ENCODE measurements around the gene AK9. TPM values are rescaled to one million over a fixed set of nuclear protein-coding genes. Genes with fewer than 3 reads are reported as not detected.

The AK9 gene
- polyA plus RNA-seq, 1 donor from 2014 or later, result 27.7 TPM

DNA sequence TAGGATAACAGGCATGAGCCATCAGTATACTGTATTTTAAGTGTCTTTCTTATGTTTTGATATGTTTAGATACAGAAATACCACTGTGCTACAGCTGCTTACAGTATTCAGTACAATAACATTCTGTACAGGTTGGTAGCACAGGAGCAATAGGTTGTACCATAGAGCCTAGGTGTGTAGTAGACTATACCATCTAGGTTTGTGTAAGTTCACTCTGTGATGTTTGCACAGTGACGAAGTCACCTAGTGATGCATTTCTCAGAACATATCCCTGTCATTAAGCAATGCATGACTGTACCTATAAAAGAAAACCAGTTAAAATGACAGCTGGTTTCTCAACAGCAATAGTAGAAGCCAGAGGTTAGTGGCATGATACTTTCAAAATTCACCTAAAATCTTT, 204.9 kb downstream of the AK9 start:
- no peaks in the 10 kb centered on the region for H3K9me2 ChIP-seq (ENCODE audit: insufficient read depth, low read length)
- no peak overlapping the region for H3K4me3 ChIP-seq (ENCODE audit: low read length)
- no peak overlapping the region for H3K27ac ChIP-seq (ENCODE audit: low read length)
- no peak overlapping the region for H3K4me2 ChIP-seq (ENCODE audit: low read length)
- no peaks in the 10 kb centered on the region for H3F3A ChIP-seq (ENCODE audit: insufficient read depth, low read length, poor library complexity, severe bottlenecking)
- no peak overlapping the region for H3K9ac ChIP-seq (ENCODE audit: low read length)
- H4K20me1 ChIP-seq (ENCODE audit: insufficient read depth), result no peaks in the 10 kb centered on the region
- H3K79me2 ChIP-seq (replicated peaks; ENCODE audit: insufficient read depth, low read length), result no peaks in the 10 kb centered on the region
- no peaks in the 10 kb centered on the region for H3K27me3 ChIP-seq (ENCODE audit: insufficient read depth, low read depth, low read length)
- H2AFZ ChIP-seq (ENCODE audit: low read depth, low read length), result no peak overlapping the region
- no peaks in the 10 kb centered on the region for H3K9me3 ChIP-seq (ENCODE audit: low read length)
- TF ChIP-seq EZH2 (IDR thresholded peaks at IDR 0.05; ENCODE audit: borderline replicate concordance, insufficient read depth, low read length, poor library complexity, severe bottlenecking) (no peak), EP300 (conservative IDR thresholded peaks at IDR 0.05; ENCODE audit: poor library complexity, severe bottlenecking) (no peak), RAD21 (conservative IDR thresholded peaks at IDR 0.05) (no peak), POLR2AphosphoS5 (IDR thresholded peaks at IDR 0.05) (no peak), TAF1 (IDR thresholded peaks at IDR 0.05; ENCODE audit: low read depth) (no peak), MXI1 (conservative IDR thresholded peaks at IDR 0.05; ENCODE audit: poor library complexity, severe bottlenecking) (no peak), SMC3 (conservative IDR thresholded peaks at IDR 0.05; ENCODE audit: poor library complexity) (no peak), REST (IDR thresholded peaks at IDR 0.05; ENCODE audit: borderline replicate concordance) (no peak)
- TF ChIP-seq, protein P1, sequence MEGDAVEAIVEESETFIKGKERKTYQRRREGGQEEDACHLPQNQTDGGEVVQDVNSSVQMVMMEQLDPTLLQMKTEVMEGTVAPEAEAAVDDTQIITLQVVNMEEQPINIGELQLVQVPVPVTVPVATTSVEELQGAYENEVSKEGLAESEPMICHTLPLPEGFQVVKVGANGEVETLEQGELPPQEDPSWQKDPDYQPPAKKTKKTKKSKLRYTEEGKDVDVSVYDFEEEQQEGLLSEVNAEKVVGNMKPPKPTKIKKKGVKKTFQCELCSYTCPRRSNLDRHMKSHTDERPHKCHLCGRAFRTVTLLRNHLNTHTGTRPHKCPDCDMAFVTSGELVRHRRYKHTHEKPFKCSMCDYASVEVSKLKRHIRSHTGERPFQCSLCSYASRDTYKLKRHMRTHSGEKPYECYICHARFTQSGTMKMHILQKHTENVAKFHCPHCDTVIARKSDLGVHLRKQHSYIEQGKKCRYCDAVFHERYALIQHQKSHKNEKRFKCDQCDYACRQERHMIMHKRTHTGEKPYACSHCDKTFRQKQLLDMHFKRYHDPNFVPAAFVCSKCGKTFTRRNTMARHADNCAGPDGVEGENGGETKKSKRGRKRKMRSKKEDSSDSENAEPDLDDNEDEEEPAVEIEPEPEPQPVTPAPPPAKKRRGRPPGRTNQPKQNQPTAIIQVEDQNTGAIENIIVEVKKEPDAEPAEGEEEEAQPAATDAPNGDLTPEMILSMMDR (IDR thresholded peaks at IDR 0.05; ENCODE audit: poor library complexity, severe bottlenecking), result no peak
- no peaks in the 10 kb centered on the region for H3K36me3 ChIP-seq (ENCODE audit: insufficient read depth, low read length)

- no peak for TF ChIP-seq TAF1 (IDR thresholded peaks at IDR 0.05; ENCODE audit: low read depth)
- no peak for TF ChIP-seq SMC3 (conservative IDR thresholded peaks at IDR 0.05; ENCODE audit: poor library complexity)
- TF ChIP-seq, protein P1 (IDR thresholded peaks at IDR 0.05; ENCODE audit: poor library complexity, severe bottlenecking), result no peak
- no peak for TF ChIP-seq POLR2AphosphoS5 (IDR thresholded peaks at IDR 0.05)
- TF ChIP-seq EP300 (conservative IDR thresholded peaks at IDR 0.05; ENCODE audit: poor library complexity, severe bottlenecking), result no peak
- TF ChIP-seq RAD21 (conservative IDR thresholded peaks at IDR 0.05), result no peak
- no peak for TF ChIP-seq REST (IDR thresholded peaks at IDR 0.05; ENCODE audit: borderline replicate concordance)
- no peak for TF ChIP-seq EZH2 (IDR thresholded peaks at IDR 0.05; ENCODE audit: borderline replicate concordance, insufficient read depth, low read length, poor library complexity, severe bottlenecking)
- H3K79me2 ChIP-seq (replicated peaks; ENCODE audit: insufficient read depth, low read length), result no peaks in the 10 kb centered on the region
- H3K36me3 ChIP-seq (ENCODE audit: insufficient read depth, low read length), result no peaks in the 10 kb centered on the region
- no peak overlapping the region for H3K9ac ChIP-seq (ENCODE audit: low read length)
- H3K4me3 ChIP-seq (ENCODE audit: low read length), result no peak overlapping the region
- H3K4me2 ChIP-seq (ENCODE audit: low read length), result no peak overlapping the region
- H3K9me3 ChIP-seq (ENCODE audit: low read length), result no peaks in the 10 kb centered on the region
- no peaks in the 10 kb centered on the region for H3K27me3 ChIP-seq (ENCODE audit: insufficient read depth, low read depth, low read length)
- no peaks in the 10 kb centered on the region for H3F3A ChIP-seq (ENCODE audit: insufficient read depth, low read length, poor library complexity, severe bottlenecking)
- no peaks in the 10 kb centered on the region for H3K9me2 ChIP-seq (ENCODE audit: insufficient read depth, low read length)
- H2AFZ ChIP-seq (ENCODE audit: low read depth, low read length), result no peak overlapping the region
- H3K27ac ChIP-seq (ENCODE audit: low read length), result no peak overlapping the region
- no peaks in the 10 kb centered on the region for H4K20me1 ChIP-seq (ENCODE audit: insufficient read depth)
Observed at GRCh38 chr6:109485266-109485935, 205.6 kb downstream of the AK9 start.

Data from neural cell (in vitro differentiated cells).